ENCODE data around the gene ISCU. TPM values are rescaled to one million over a fixed set of nuclear protein-coding genes. Genes with fewer than 3 reads are reported as not detected.
"Not testable (repeated sequence)": the region's sequence is repeated elsewhere in the genome, so short reads cannot be mapped to it uniquely, and the experiment has no call there.

The ISCU gene
- total RNA-seq, 1 donor from 2014 or later, result 67.8 TPM

- Mint-ChIP-seq H3K27ac (ENCODE audit: unreplicated experiment) (no peak overlapping the region), H3K36me3 (ENCODE audit: low read depth, unreplicated experiment) (peaks cover 25% of the 10 kb centered on the region), H3K4me1 (ENCODE audit: unreplicated experiment) (peaks cover 3% of the 10 kb centered on the region), H3K4me3 (ENCODE audit: unreplicated experiment) (no peak overlapping the region), H3K27me3 (ENCODE audit: unreplicated experiment) (peaks cover 2% of the 10 kb centered on the region), H3K9me3 (ENCODE audit: unreplicated experiment) (no peaks in the 10 kb centered on the region)
- no peak for DNase-seq (ENCODE audit: low spot score)
- TF ChIP-seq CTCF (IDR thresholded peaks at IDR 0.05; ENCODE audit: unreplicated experiment), result no peak
Measured at GRCh38 chr12:108570743-108571608, 8.6 kb downstream of the ISCU start.

- H3K4me3 Mint-ChIP-seq (ENCODE audit: unreplicated experiment), result no peak overlapping the region
- H3K4me1 Mint-ChIP-seq (ENCODE audit: unreplicated experiment), result peaks cover 3% of the 10 kb centered on the region
Measured at GRCh38 chr12:108571609-108572165, 9.3 kb downstream of the ISCU start.

GRCh38 chr12:108572166-108572790, 9.9 kb downstream of the ISCU start:
- H3K9me3 Mint-ChIP-seq (ENCODE audit: unreplicated experiment), result no peaks in the 10 kb centered on the region
- peaks cover 2% of the 10 kb centered on the region for H3K27me3 Mint-ChIP-seq (ENCODE audit: unreplicated experiment)
- H3K36me3 Mint-ChIP-seq (ENCODE audit: low read depth, unreplicated experiment), result peaks cover 16% of the 10 kb centered on the region
- no peak for DNase-seq (ENCODE audit: low spot score)
- no peak for TF ChIP-seq CTCF (IDR thresholded peaks at IDR 0.05; ENCODE audit: unreplicated experiment)
- H3K4me1 Mint-ChIP-seq (ENCODE audit: unreplicated experiment), result peaks cover under 1% of the 10 kb centered on the region
- H3K4me3 Mint-ChIP-seq (ENCODE audit: unreplicated experiment), result no peak overlapping the region
- H3K27ac Mint-ChIP-seq (ENCODE audit: unreplicated experiment), result no peak overlapping the region

More at GRCh38 chr12:108571609-108572165, 9.3 kb downstream of the ISCU start:
- Mint-ChIP-seq H3K27ac (ENCODE audit: unreplicated experiment) (no peak overlapping the region), H3K9me3 (ENCODE audit: unreplicated experiment) (no peaks in the 10 kb centered on the region), H3K27me3 (ENCODE audit: unreplicated experiment) (peaks cover 2% of the 10 kb centered on the region), H3K36me3 (ENCODE audit: low read depth, unreplicated experiment) (peaks cover 22% of the 10 kb centered on the region)
- no peak for TF ChIP-seq CTCF (IDR thresholded peaks at IDR 0.05; ENCODE audit: unreplicated experiment)
- DNase-seq (ENCODE audit: low spot score), result no peak

- H3K4me1 Mint-ChIP-seq (ENCODE audit: unreplicated experiment), result no peaks in the 10 kb centered on the region
- H3K27ac Mint-ChIP-seq (ENCODE audit: unreplicated experiment), result no peak overlapping the region
- peaks cover 4% of the 10 kb centered on the region for H3K27me3 Mint-ChIP-seq (ENCODE audit: unreplicated experiment)
- no peak for TF ChIP-seq CTCF (IDR thresholded peaks at IDR 0.05; ENCODE audit: unreplicated experiment)
- DNase-seq (ENCODE audit: low spot score), result no peak
- no peak overlapping the region for H3K4me3 Mint-ChIP-seq (ENCODE audit: unreplicated experiment)
- H3K36me3 Mint-ChIP-seq (ENCODE audit: low read depth, unreplicated experiment), result peaks cover 10% of the 10 kb centered on the region
- no peaks in the 10 kb centered on the region for H3K9me3 Mint-ChIP-seq (ENCODE audit: unreplicated experiment)
Measured at GRCh38 chr12:108573317-108573716, 10.9 kb downstream of the ISCU start.

GRCh38 chr12:108574276-108574675, 11.9 kb downstream of the ISCU start:
- peaks cover 11% of the 10 kb centered on the region for H3K36me3 Mint-ChIP-seq (ENCODE audit: low read depth, unreplicated experiment)
- not testable (repeated sequence) for H3K27ac Mint-ChIP-seq (ENCODE audit: unreplicated experiment); H3K27me3 Mint-ChIP-seq (ENCODE audit: unreplicated experiment); DNase-seq (ENCODE audit: low spot score); H3K4me3 Mint-ChIP-seq (ENCODE audit: unreplicated experiment); H3K9me3 Mint-ChIP-seq (ENCODE audit: unreplicated experiment); H3K4me1 Mint-ChIP-seq (ENCODE audit: unreplicated experiment)

Measured in endothelial cell (in vitro differentiated cells).